GM21723 (cell line): ENCODE measurements around the gene SLC25A30.

Source experiments
- ATAC-seq: cut with Tn5 transposase; IDR thresholded peaks from one replicate; pipeline ENCODE4 v1.9.1; 2021; ENCODE audit warnings: mild to moderate bottlenecking, moderate library complexity; ENCODE audit not compliant: unreplicated experiment

Gene SLC25A30

GRCh38 chr13:45417790-45418534, at the start of gene SLC25A30:
Gene SLC25A30, minus strand, starts transcription at chr13:45418373. Its CDS starts 6,948 bp downstream, at chr13:45411425.
- ATAC-seq: peak; percentile 92

- no peak for ATAC-seq
These were observed 48.2 kb upstream of the SLC25A30 start for GRCh38 chr13:45466359-45466758.

GRCh38 chr13:45464687-45465453, 46.7 kb upstream of the SLC25A30 start, which contains the start of gene COG3:
Gene COG3, plus strand, starts transcription at chr13:45464939. Its CDS starts 98 bp downstream, at chr13:45465037.
- peak; percentile 94 for ATAC-seq

- no peak for ATAC-seq
These were observed 46.0 kb upstream of the SLC25A30 start for GRCh38 chr13:45464141-45464686.

- no peak for ATAC-seq
These were observed 38.2 kb upstream of the SLC25A30 start for GRCh38 chr13:45456196-45456972.

GRCh38 chr13:45454204-45454603, 36.0 kb upstream of the SLC25A30 start:
- ATAC-seq: no peak

- ATAC-seq: no peak
These were observed 33.1 kb upstream of the SLC25A30 start for GRCh38 chr13:45451282-45451681.

- no peak for ATAC-seq
These were observed 30.9 kb upstream of the SLC25A30 start for GRCh38 chr13:45448965-45449559.

GRCh38 chr13:45447050-45447661, 29.0 kb upstream of the SLC25A30 start:
- ATAC-seq: no peak

GRCh38 chr13:45446181-45446580, 28.0 kb upstream of the SLC25A30 start:
- ATAC-seq: no peak

- no peak for ATAC-seq
These were observed 26.9 kb upstream of the SLC25A30 start for GRCh38 chr13:45445053-45445452.

- ATAC-seq: peak; percentile 79
These were observed 23.5 kb upstream of the SLC25A30 start for GRCh38 chr13:45441633-45442032.

- ATAC-seq: no peak
These were observed 21.7 kb upstream of the SLC25A30 start for GRCh38 chr13:45439781-45440462.

GRCh38 chr13:45439008-45439407, 20.8 kb upstream of the SLC25A30 start:
- ATAC-seq: peak; percentile 58

GRCh38 chr13:45437947-45438346, 19.8 kb upstream of the SLC25A30 start:
- no peak for ATAC-seq

GRCh38 chr13:45436953-45437352, 18.8 kb upstream of the SLC25A30 start:
- ATAC-seq: no peak

- ATAC-seq: no peak
These were observed 18.2 kb upstream of the SLC25A30 start for GRCh38 chr13:45436332-45436731.

- ATAC-seq: no peak
These were observed 16.6 kb upstream of the SLC25A30 start for GRCh38 chr13:45434556-45435371.

- ATAC-seq: no peak
These were observed 15.2 kb upstream of the SLC25A30 start for GRCh38 chr13:45433381-45433790.
